H1 (cell line): ENCODE measurements around the gene STK39. TPM values are rescaled to one million over a fixed set of nuclear protein-coding genes. Genes with fewer than 3 reads are reported as not detected.

Experiments used
- BRCA1 ChIP-seq: IDR thresholded peaks from 2 replicates; pipeline ENCODE4 v1.6.1; 2012; ENCODE audit warnings: low read depth, low read length, improper control_type of control experiment
- CHD7 ChIP-seq: fragments of 300-600 bp; sonication (generic); IDR thresholded peaks from 2 replicates; pipeline ENCODE4 v1.7.1; 2012; ENCODE audit warnings: low read length, moderate library complexity, mild to moderate bottlenecking, inconsistent platforms; ENCODE audit not compliant: insufficient replicate concordance
- CTBP2 ChIP-seq: IDR thresholded peaks from 2 replicates; pipeline ENCODE4 v1.7.0; 2011; ENCODE audit warnings: borderline replicate concordance, mild to moderate bottlenecking, moderate library complexity, mixed read lengths, low read length; ENCODE audit not compliant: insufficient read depth, insufficient read length
- ZNF274 ChIP-seq: IDR thresholded peaks from 2 replicates; pipeline ENCODE4 v1.7.0; 2012; ENCODE audit warnings: low read length, borderline replicate concordance; ENCODE audit errors: extremely low read depth
- polyA plus RNA-seq, 7 experiments: library from polyadenylated mRNA; depleted of rRNA in 3 of 7; stranded (reverse) in 5 of 7; unstranded in 2 of 7; fragments of >200 nt in 5 of 7; fragments of 200-250 nt in 2 of 7; gene quantifications; 1 replicate in 5 of 7; 2 replicates in 1 of 7; 4 replicates in 1 of 7; pipeline versions ENCODE4 v1.2.1 to v1.2.3, GENCODE V29; 2011 to 2013; ENCODE audit warnings: missing spikeins in 2 of 7, mixed read lengths in 2 of 7
- total RNA-seq: library from RNA; stranded (reverse); fragmentation: NEBNext Ultra II Directional; extraction: Animal tissue kit (Norgen Biotek cat#: 25700); gene quantifications from 2 replicates; pipeline ENCODE4 v1.2.1, GENCODE V29; 2021
- TF ChIP-seq, protein P1 (sequence below): IDR thresholded peaks from 2 replicates; pipeline ENCODE4 v1.6.1; 2011; ENCODE audit warnings: low read length, improper control_type of control experiment
- TF ChIP-seq, protein P2 (sequence below): IDR thresholded peaks from 2 replicates; pipeline ENCODE4 v1.6.1; 2012; ENCODE audit warnings: low read length, inconsistent platforms

STK39 gene
- total and polyA plus RNA-seq, 2 of the 8 experiments (the other 6 are each of a cell fraction or from before 2014, with no cell fraction given), result 13.7 to 23.8 TPM

GRCh38 chr2:167981945-167982344, 265.4 kb downstream of the STK39 start (continued):
- TF ChIP-seq CHD7 (no peak), BRCA1 (no peak), ZNF274 (no peak), CTBP2 (no peak)
- TF ChIP-seq, protein P1, sequence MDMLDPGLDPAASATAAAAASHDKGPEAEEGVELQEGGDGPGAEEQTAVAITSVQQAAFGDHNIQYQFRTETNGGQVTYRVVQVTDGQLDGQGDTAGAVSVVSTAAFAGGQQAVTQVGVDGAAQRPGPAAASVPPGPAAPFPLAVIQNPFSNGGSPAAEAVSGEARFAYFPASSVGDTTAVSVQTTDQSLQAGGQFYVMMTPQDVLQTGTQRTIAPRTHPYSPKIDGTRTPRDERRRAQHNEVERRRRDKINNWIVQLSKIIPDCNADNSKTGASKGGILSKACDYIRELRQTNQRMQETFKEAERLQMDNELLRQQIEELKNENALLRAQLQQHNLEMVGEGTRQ, result no peak
- TF ChIP-seq, protein P2, sequence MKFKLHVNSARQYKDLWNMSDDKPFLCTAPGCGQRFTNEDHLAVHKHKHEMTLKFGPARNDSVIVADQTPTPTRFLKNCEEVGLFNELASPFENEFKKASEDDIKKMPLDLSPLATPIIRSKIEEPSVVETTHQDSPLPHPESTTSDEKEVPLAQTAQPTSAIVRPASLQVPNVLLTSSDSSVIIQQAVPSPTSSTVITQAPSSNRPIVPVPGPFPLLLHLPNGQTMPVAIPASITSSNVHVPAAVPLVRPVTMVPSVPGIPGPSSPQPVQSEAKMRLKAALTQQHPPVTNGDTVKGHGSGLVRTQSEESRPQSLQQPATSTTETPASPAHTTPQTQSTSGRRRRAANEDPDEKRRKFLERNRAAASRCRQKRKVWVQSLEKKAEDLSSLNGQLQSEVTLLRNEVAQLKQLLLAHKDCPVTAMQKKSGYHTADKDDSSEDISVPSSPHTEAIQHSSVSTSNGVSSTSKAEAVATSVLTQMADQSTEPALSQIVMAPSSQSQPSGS, result no peak
- TF ChIP-seq, all 59 proteins: peak for 0
